H1 (cell line): ENCODE measurements around the gene NAV2. TPM values are rescaled to one million over a fixed set of nuclear protein-coding genes. Genes with fewer than 3 reads are reported as not detected.

Experiments used
- EZH2 ChIP-seq: fragments of 200-600 bp; sonication (generic); IDR thresholded peaks from 2 replicates; pipeline ENCODE4 v1.7.1; 2012; ENCODE audit warnings: low read depth, mild to moderate bottlenecking, moderate library complexity, low read length, inconsistent platforms; ENCODE audit not compliant: severe bottlenecking
- polyA plus RNA-seq, 7 experiments: library from polyadenylated mRNA; depleted of rRNA in 3 of 7; stranded (reverse) in 5 of 7; unstranded in 2 of 7; fragments of >200 nt in 5 of 7; fragments of 200-250 nt in 2 of 7; gene quantifications; 1 replicate in 5 of 7; 2 replicates in 1 of 7; 4 replicates in 1 of 7; pipeline versions ENCODE4 v1.2.1 to v1.2.3, GENCODE V29; 2011 to 2013; ENCODE audit warnings: missing spikeins in 2 of 7, mixed read lengths in 2 of 7
- total RNA-seq: library from RNA; stranded (reverse); fragmentation: NEBNext Ultra II Directional; extraction: Animal tissue kit (Norgen Biotek cat#: 25700); gene quantifications from 2 replicates; pipeline ENCODE4 v1.2.1, GENCODE V29; 2021

Gene NAV2
- total and polyA plus RNA-seq, 2 of the 8 experiments (the other 6 are each of a cell fraction or from before 2014, with no cell fraction given): 35.6 to 73.6 TPM

DNA sequence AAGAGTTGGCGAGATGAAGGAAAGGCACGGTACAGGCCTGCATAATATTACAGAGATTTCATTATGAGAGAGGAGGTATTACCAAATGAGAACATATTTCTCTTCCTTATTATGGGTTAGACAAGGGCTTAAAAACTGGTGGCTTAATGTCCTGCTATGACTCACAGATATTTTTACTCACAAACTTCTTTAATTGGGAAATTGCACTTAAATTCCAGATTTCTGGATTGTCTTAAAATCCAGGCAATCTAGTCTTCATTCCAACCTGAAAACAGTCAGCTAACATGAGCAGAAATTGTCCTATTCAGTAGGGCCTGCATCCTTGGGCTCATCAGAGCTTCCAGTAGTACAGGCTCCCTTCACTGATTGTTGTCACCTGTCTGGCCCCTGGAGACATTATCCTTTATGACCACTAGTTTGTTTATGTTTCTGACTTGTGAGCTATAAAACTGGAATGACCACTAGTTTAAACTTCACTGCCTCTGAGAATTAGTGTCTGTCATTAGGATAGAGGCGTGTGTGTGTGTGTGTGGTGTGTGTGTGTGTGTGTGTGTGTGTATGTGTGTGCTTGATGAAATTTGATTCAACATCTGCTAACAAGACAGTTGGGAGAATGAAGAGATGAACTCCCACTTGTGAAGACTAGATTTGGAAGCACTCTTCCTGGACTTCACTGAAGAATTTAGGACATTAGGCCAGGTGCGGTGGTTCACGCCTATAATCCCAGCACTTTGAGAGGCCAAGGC is 422.5 kb downstream of the NAV2 start (continued):
- TF ChIP-seq EZH2: no peak
